GM18505 (cell line): ENCODE results near the gene PBRM1.

Source experiments
- ATAC-seq: cut with Tn5 transposase; IDR thresholded peaks from one replicate; pipeline ENCODE4 v1.9.1; 2021; ENCODE audit not compliant: unreplicated experiment
- POLR2A ChIP-seq: IDR thresholded peaks from 4 replicates; pipeline ENCODE4 v1.6.1; 2011; ENCODE audit warnings: borderline replicate concordance; ENCODE audit not compliant: insufficient read depth, insufficient read length; ENCODE audit errors: extremely low read depth

PBRM1 gene

DNA sequence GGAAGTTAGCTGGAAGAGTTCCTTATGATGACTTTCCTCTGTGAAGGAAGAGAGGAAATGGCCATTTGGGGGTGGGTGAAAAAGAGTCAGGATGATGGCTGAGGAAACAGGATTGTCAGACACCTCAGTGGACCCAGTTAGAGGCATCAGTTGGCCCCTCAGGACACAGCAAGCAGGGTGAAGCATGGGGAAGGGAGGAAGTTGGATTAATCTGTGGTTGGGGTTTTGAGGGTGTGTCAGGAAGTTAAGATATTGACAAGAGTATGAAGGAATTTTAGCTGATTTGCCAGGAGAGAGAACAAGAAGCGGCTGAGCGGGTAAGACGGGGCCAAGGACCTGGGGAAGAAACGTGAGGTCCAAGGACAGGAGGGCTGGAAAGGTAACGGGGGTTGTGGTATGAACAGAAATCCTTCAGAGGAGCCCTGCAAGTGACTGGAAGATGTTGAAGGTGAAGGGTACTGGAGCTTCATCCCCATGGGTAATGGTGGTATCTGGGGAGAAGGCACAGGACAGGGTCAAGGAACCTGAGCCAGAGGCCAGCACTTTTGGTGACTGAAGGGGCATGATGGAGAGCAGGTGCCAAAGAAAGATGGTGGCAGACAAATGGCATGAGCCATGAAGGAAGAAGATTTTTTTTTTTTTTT is 146.6 kb downstream of the PBRM1 start:
- ATAC-seq: no peak
- no peak for TF ChIP-seq POLR2A

DNA sequence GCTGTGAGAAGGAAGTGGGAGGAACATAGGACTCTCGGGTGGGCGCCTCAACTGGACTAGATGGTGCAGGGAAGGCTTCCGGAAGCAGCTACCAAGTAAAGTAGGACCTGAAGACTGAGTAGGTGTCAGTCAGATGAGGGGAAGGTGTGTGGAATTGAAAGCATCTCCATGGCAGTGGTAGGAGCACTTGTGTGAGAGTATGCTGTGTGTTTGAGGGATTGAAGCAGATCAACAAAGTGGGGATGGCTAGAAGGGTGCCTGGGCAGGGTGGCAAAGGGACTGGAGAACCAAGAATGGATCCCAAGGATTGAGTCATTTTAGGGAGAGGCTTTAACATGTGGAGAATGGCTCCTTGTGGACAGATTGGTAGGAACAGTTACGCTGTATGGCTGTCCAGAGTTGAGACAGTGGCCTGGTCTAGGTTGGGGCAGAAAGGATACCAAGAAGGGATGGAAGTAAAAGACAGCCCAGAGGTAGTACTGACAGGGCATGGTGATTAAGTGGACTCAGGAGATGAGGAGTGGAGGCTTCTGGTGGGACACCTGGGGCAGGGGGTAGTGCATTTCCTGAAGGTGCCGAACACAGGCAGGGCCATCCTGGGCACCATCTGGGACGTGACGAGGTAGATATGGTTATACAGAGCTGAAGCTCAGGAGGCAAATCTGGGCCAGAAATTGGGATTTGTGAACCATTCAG is 147.8 kb downstream of the PBRM1 start:
- TF ChIP-seq POLR2A: no peak

DNA sequence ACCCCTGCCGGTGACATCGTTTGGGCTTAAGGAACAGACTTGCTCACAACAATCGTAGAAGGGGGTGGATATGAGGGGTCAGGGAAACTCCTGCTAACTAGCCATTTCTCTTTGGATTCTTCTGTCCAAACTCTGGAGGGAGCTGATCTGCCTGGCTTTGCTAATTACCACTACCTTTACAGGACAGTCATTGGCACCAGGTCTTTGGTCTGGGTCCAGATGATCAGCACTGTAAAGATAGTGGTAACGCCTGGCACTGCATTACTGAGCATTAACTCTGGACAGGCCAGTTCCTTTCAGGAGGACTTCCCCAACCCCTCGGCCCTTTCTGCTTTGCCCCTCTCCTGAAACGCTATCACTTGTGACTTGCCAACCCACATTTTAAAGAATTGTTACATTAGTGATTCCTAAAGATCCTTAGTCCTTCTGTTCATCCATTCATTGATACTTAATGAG is 148.5 kb downstream of the PBRM1 start:
- no peak for TF ChIP-seq POLR2A
- no peak for ATAC-seq

More for the DNA sequence above, 147.8 kb downstream of the PBRM1 start:
- no peak for ATAC-seq

DNA sequence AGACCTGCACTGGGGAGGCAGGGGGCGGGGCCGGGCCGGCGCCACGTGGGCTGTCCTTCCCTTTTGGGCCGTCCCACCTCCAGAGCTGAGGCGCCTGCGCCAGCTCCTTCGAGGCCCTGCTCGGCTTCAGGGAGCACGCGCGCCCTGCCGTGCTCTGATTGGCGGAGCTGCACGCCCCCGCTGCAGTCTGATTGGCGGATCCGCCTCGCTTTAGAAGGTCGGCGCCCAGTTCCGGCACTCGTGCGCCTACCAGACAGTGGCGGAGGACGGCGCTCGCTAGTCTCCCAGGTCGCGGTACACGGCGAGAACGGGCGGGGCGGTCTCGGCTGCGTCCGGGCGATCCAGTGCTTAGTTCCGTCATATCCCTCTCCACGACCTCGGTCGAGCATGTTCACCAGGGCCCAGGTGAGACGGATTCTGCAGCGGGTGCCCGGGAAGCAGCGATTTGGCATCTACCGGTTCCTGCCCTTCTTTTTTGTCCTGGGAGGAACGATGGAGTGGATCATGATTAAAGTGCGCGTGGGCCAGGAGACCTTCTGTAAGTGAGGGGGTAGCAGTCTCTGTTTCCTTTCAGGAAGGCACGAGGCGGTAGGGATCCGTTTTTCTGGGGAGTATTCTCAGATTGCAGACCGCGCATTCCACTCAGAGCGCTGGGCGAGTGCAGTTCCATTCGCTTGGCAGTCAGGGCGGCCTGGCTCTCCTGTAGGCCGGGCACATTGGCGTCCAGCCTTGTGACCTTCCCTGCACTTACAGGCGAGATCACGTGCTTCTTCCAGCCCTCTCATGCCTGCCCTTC is 149.1 kb downstream of the PBRM1 start, which contains the start of gene UQCC5:
Gene UQCC5, plus strand, starts transcription at position 237 of the 796 bp plus-strand sequence. Its CDS starts 151 bp downstream, at position 388.
- peak; percentile 98 for TF ChIP-seq POLR2A
- ATAC-seq: peak; percentile 73

DNA sequence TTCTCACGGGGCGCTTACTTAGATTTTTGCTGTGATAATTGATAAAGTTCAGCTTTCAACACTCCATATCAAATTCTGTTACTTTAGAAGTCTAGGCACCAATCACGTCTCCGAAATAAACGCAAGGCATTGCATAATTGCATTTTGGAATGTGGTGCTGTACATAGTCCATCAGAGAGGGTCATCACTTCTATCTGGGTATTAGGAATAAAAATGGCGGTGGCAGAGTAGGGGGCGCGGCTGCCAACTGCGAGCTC is 149.7 kb downstream of the PBRM1 start:
- ATAC-seq: no peak
- TF ChIP-seq POLR2A: no peak

DNA sequence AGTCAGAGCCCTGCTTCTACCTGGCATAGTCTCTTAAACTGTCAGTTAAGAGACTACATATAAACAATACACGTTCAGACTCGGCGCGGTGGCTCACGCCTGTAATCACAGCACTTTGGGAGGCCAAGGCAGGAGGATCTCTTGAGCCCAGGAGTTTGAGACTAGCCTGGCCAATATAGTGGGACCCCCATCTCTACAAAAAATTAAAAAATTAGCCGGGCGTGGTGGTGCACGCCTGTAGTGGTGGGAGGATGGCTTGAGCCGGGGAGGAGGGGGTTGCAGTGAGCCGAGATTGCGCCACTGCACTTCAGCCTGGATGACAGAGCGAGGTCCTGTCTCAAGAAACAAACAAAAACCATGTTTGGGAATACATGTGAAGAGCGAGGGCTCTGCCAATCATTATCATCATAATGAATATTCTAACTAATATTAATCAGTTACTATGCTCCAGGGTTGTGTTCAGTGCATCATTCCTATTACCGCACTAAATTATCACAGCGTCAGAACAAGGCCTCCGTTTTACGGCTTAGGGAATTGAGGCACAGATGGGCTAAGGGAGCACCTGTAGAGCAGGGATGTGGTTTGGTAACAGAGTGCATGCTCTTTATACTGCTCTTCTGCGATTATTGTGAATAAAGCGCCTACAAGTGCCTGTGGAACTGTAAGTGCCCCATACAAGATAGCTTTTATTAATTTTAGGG is 150.2 kb downstream of the PBRM1 start:
- no peak for TF ChIP-seq POLR2A
- ATAC-seq: no peak

DNA sequence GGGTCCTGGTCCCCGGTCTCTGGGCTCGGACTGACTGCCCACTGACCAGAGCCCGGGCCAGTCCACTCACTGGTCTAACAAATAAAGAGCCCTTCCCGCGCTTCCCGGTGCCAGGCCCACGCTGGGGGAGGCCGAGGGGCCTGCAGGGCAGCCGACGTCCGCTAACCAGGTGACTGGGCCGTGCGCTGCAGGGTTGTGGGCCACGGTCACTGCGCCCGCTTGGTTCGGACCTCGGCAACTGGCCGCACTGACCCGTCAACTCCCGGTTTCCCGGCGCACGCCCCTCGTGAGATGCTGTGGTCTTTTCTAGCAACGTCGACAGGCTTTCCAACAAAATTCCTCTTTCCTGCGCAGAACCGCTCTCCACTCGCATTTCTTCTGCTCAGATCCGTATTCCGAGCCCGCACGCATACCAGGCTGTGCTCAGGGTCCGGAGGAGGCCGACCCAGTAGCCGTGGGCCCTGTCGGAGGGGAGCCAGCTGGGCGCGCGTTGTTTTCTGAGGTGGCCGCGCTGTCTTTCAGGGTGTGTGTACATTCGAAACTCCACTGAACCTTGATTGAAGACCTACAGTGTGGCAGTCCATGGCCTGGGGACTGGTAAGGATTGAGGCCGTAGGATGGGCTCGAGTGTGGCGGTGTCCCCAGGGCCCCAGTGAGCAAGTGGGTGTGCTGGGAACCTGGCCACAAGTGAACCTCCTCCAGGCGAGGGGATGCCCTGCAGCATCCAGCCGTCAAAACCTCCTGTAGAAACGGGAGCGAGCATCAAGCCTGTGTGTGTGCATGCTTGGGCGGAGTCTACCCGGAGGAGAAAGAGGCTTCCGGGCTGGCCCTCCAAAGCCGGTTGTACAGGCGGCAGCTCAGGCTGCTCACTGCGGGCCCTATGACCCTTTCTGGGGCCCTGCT is 151.2 kb downstream of the PBRM1 start:
- TF ChIP-seq POLR2A: no peak

DNA sequence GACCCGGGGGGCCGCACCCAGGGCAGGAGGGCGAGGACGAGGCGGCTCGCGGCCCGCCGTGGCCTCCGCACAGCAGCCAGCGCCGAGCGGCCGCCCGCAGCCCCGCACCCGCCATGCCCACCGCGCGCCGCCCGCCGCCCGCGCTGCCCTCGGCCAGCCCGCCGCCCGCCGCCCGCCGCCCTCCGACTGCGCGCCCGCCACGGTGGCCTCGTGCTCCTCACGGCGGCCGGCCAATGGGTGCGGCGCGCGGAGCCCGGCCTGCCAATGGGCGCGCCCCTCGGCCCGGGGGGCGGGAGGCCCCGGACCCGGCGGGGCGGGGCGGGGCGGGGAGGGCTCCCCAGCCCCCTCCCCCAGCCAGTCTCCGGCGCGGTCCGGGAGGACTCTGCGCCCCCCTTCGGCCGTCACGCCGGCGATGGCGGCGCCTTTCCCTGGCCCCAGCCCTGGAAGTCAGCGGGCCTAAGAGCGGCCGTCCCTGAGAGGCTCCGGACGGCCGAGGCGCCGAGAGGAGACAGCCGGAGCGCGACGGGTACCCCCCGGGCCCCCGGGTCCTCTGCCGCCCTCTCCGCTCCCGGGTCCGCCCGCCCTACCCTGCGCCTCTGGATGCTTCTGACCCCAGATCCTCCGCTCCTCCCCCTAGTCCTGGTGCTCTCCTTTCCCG is 152.0 kb downstream of the PBRM1 start, which contains the start of gene NT5DC2:
Gene NT5DC2, minus strand, starts transcription at position 235 of the 658 bp plus-strand sequence. Its CDS starts 120 bp downstream, at position 115.
- peak; percentile 45 for TF ChIP-seq POLR2A
- no peak for ATAC-seq

More for the DNA sequence above, 151.2 kb downstream of the PBRM1 start:
- ATAC-seq: no peak

DNA sequence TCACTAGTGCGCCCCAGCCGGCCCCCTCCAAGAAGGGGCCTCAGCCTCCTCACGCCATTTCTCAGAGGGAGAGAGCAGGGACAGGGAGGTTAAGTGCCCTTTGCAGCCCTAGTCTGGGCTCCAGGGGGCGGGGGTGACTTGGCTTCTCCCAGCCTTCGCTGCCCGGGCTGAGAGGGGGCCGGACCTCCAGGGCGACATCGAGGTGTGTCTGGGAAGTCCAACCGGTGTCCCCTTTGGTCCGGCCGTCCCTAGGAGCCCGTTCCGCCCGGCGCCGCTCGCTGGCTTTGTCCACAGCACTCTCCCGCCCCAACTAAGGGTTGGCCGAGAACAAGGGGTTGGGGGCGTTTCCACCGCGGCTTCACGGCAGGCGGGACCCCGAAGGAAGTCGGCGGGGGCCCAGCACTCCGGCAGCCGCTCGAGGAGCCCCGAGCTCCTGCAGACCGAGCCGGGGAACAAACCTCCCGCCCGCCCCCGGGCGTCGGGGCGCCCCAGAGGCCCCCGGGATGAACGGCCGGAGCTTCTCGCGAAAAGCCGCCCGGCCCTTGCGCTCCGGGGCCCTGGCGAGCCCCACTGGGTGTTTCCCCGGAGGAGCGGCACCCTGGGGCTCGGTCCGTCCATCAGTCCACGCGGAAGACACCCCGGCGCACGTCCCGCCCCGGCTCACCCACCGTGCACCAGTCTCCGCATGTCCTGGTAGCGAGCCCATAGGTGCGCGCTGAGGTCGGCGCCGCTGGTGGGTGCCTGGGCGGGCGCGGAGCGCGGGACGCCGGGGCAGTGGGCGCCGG is 152.7 kb downstream of the PBRM1 start:
- no peak for TF ChIP-seq POLR2A
- no peak for ATAC-seq

DNA sequence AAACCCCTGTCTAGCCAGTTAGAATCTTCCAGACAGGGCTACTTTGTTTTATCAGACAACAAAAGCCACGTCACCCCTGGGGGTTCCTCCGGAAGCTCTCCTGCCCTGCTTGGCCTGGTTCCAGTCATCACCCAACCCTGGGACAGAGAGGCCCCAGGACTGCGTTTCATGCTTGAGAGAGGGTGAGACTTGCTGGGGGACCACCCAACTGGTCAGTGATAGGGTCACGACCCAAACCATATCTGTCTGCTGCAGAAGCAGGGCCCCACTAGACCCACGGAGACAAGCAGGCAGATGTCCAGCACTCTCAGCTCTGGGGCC is 153.2 kb downstream of the PBRM1 start:
- no peak for TF ChIP-seq POLR2A
- no peak for ATAC-seq

DNA sequence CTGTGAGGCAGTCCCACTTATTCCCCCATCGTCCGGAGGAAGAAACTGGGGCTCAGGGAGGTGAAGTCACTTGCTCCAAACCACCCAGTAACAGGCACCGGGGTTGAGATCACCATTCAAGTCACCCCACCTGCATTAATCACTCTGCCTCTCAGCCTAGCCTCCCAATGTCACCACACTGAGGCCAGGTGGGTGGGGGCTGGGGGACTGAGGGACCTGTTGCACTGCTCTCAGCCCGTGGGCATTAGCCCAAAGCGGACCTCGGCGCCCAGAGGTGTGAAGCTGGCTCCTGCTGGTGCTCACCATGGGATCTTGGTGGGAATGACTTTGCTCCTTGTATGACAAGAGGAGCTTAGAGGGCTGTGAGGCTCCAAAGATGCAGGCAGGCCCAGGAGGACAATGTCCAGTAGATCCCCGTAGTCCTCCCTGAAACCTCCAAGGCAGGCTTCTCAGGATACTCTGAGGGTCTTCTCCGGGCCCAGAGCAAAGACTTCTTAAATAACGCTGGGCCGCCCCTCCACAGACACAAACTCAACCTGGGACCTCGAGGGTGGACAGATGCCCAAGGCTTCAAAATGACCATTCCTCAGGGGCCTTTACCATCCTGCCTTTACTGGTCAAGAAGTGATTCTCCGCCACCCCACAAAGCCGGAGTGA is 153.7 kb downstream of the PBRM1 start:
- TF ChIP-seq POLR2A: no peak
- ATAC-seq: no peak
